Esophagus muscularis mucosa (tissue), 4 donors: ENCODE data around the gene CCHCR1.

Experiments used
- EP300 ChIP-seq: sonication (generic); formaldehyde crosslinking; IDR thresholded peaks from one replicate; pipeline ENCODE4 v1.6.1; 2017; ENCODE audit warnings: antibody characterized with exemption
- POLR2A ChIP-seq: fragments of 450-650 bp; IDR thresholded peaks from one replicate; pipeline ENCODE4 v1.6.1; 2017; ENCODE audit warnings: antibody characterized with exemption, moderate library complexity, mild to moderate bottlenecking, low read depth
- POLR2AphosphoS5 ChIP-seq, 2 donors: sonication (generic); formaldehyde crosslinking; IDR thresholded peaks; one replicate each; pipeline ENCODE4 v1.6.1; 2017; ENCODE audit warnings: antibody characterized with exemption in 2 of 2
- TF ChIP-seq, protein P1 (sequence below), 3 experiments: fragments of 200-600 bp in 2 of 3; fragments of 450-650 bp in 1 of 3; sonication (generic) in 2 of 3; IDR thresholded peaks; one replicate each; pipeline ENCODE4 v1.5.1; 2017 to 2019; ENCODE audit warnings: antibody characterized with exemption in 3 of 3, mild to moderate bottlenecking in 2 of 3, moderate library complexity in 1 of 3

DNA sequence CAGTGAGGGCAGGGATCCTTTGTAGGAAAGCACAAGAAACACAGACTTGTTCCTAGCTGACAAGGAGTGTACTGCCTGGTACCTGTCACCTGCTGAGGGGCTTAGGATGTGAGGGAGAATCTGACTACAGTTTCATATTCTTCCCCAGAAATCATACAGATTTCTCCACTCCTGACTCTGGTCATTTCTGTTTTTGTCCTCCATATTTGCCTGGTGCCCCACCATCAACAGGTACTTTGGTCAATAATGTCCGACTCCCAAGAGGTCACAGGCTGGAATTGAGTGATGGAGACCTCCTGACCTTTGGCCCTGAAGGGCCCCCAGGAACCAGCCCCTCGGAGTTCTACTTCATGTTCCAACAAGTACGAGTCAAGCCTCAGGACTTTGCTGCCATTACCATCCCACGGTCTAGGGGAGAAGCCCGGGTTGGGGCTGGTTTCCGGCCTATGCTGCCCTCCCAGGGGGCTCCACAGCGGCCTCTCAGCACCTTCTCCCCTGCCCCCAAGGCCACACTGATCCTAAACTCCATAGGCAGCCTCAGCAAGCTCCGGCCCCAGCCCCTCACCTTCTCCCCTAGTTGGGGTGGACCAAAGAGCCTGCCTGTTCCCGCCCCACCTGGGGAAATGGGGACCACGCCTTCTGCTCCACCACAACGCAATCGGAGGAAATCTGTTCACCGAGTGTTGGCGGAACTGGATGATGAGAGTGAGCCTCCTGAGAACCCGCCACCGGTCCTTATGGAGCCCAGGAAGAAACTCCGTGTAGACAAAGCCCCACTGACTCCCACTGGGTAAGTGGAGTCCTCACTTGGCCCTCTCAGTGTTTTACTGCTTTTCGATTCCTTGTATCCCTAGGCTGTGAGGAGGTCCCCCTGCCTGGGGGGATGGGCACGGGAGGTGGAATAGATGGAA, 3.9 kb upstream of the CCHCR1 start:
- TF ChIP-seq, protein P1, sequence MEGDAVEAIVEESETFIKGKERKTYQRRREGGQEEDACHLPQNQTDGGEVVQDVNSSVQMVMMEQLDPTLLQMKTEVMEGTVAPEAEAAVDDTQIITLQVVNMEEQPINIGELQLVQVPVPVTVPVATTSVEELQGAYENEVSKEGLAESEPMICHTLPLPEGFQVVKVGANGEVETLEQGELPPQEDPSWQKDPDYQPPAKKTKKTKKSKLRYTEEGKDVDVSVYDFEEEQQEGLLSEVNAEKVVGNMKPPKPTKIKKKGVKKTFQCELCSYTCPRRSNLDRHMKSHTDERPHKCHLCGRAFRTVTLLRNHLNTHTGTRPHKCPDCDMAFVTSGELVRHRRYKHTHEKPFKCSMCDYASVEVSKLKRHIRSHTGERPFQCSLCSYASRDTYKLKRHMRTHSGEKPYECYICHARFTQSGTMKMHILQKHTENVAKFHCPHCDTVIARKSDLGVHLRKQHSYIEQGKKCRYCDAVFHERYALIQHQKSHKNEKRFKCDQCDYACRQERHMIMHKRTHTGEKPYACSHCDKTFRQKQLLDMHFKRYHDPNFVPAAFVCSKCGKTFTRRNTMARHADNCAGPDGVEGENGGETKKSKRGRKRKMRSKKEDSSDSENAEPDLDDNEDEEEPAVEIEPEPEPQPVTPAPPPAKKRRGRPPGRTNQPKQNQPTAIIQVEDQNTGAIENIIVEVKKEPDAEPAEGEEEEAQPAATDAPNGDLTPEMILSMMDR (IDR thresholded peaks at IDR 0.05), result no peak
- TF ChIP-seq POLR2A (no peak), EP300 (no peak), POLR2AphosphoS5 (IDR thresholded peaks at IDR 0.05) (no peak)
